GM18951 (cell line): ENCODE data around the gene SGMS1.
"Not testable (repeated sequence)": the region's sequence is repeated elsewhere in the genome, so short reads cannot be mapped to it uniquely, and the experiment has no call there.

Experiments
- POLR2A ChIP-seq: IDR thresholded peaks from 4 replicates; pipeline ENCODE4 v1.6.1; 2011; ENCODE audit warnings: mild to moderate bottlenecking; ENCODE audit not compliant: insufficient read length, insufficient read depth; ENCODE audit errors: extremely low read depth
- in situ Hi-C: fragments of 300-500 bp; cut with MboI; formaldehyde crosslinking; loops from one replicate; pipeline ENCODE4 v1.12.0; 2022; ENCODE audit warnings: low sequenced_read_pairs, mixed read lengths, inconsistent platforms; ENCODE audit not compliant: unreplicated experiment

SGMS1 gene

DNA sequence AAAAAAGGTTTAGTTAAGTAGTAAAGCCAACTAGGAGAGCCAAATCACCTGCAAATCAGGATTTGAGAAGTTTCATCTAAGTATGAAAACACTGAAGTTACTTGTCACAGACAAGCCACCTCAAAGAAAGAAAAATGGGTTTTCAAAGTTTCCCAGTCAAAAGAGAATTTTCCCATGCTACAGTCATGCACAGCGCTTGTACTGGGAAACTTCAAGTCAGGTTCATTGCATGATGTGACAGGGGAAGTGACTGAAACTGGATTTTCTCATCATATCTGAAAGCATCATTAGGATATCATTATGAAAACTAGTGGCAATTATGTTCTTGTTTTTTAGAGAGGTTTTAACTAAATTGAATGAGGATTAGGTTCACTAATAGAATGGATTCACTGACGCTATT lies 167.0 kb downstream of the SGMS1 start:
- no peak for TF ChIP-seq POLR2A
- in situ Hi-C loops, result no loop called here

DNA sequence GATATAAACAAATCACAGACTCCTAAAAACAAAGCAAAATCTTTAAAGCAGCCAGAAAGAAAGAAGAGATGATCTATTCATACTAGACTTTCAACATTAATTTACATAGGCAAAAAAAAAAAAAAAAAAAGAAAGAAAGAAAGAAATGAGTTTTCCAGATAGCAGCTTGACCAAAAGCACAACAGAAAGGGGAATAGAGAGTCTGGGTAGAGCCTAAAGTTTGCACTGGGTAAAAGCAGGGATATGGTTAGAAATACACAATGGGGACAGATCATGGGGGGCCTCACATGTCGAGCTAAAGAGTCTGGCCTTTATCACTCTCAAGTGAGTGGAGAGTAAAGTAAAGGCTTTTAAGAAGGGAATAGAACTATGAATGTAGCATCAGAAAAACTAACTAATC lies 169.8 kb downstream of the SGMS1 start:
- TF ChIP-seq POLR2A, result no peak
- in situ Hi-C loops, result no loop called here

DNA sequence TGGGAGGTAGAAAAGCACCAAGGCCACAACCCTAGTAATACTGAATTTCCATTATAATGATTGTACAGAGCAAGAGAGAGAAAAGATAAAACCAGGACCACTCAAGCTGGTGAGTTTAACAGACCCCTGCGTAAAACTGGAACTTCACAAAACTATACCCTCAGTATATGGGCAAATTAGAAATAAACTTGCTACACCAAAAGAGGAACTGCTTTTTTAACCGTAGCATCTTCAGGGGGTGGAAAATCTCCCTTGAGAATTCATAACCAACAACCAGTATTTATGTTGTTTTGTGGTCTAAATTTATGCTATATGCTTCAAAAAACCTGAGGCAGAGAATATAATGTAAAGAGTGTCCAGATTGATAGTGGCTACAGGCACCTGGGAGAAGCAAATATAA lies 171.2 kb downstream of the SGMS1 start:
- no peak for TF ChIP-seq POLR2A
- in situ Hi-C loops, result no loop called here

DNA sequence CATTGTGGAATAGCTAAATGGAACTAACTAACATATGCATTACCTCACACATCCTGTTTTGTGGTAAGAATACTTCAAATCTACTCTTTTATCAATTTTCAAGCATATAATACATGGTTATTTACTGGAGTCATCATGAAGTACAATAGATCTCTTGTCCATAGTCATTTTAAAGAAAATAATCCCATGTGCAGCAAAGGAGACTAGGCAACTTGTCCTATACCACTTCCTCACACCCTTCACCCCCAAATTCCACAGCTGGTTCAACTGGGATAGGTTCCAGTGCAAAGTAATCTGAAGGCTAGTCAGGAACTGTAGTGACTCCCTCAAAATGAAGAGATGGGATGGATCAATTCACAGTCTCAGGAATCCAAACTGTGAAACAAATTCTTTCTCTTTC lies 176.1 kb downstream of the SGMS1 start:
- TF ChIP-seq POLR2A, result no peak
- in situ Hi-C loops, result no loop called here

DNA sequence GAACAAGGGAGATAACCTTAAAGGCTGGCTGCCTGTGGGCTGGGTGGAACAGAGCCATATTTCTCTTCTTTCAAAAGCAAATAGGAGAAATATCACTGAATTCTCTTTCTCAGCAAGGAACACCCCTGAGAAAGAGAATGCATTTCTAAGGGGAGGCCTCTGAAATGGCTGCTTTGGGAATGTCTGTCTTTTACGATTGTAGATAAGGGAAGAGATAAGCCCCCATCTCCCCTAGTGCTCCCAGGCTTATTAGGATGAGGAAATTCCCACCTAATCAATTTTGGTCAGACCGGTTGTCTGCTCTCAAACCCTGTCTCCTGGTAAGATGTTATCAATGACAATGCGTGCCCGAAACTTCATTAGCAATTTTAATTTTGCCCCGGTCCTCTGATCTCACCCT lies 178.0 kb downstream of the SGMS1 start:
- in situ Hi-C loops, result not testable (repeated sequence)

DNA sequence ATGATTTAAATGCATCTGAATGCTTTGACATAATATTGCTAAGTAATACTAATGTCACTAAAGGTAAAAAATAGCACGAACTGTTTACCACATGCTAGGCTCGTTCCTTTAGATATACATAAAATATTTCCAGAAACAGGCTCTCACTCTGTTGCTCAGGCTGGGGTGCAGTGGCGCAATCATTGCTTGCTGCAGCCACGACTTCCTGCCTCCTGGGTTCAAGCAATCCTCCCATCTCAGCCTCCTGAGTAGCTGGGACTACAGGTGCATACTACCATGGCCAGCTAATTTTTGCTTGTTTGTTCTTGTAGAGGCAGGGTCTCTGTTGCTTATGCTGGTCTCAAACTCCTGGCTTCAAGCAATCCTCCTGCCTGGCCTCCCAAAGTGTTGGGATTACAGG lies 183.3 kb downstream of the SGMS1 start:
- TF ChIP-seq POLR2A, result no peak
- in situ Hi-C loops, result no loop called here

- in situ Hi-C loops, result no loop called here
- no peak for TF ChIP-seq POLR2A
Measured at GRCh38 chr10:50439806-50440205, 183.9 kb downstream of the SGMS1 start.

GRCh38 chr10:50439187-50439586 lies 184.6 kb downstream of the SGMS1 start:
- in situ Hi-C loops, result no loop called here
- no peak for TF ChIP-seq POLR2A

DNA sequence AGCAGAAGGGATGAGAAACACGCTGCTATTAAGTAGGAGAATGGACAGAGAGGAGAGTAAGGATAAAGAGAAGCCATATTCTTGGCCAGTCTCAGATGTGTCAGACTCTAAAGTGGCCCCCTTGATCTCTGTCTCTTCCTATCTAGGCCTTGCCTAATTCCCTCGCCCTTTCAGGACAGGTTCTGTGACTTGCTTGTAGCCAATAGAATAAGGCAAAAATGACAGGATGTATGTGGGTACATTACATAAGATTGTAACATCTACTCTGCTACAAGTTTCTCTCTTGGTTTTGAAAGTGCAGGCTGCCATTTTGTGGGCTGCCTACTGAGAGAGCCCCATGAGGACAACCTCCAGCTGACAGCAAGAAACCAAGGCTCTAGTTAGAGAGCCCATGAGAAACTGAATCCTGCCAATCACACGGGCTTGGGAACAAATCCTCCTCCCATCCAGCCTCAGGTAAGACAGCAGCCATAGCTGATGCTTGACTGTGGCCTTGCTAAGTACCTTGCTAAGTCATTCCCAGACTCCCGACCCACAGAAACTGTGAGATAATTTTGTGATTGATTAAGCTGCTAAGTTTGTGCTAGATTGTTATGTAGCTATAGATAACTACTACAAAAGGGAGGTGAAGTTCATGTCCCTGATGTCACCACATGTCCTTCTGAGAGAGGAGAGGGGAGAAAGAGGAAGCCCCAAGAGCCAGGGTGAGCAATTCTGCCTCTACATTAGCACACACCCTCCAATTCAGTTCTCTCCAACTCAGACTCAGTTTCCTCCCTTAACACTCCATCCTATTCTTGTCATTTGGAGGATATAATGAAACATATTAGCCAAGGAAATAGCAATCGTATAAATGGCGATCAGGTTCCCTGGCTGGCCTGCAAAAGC lies 185.5 kb downstream of the SGMS1 start:
- in situ Hi-C loops, result no loop called here
- no peak for TF ChIP-seq POLR2A

GRCh38 chr10:50437248-50437647 lies 186.5 kb downstream of the SGMS1 start:
- in situ Hi-C loops, result no loop called here
- no peak for TF ChIP-seq POLR2A

- in situ Hi-C loops, result no loop called here
- no peak for TF ChIP-seq POLR2A
Measured at GRCh38 chr10:50436805-50437204, 187.0 kb downstream of the SGMS1 start.

DNA sequence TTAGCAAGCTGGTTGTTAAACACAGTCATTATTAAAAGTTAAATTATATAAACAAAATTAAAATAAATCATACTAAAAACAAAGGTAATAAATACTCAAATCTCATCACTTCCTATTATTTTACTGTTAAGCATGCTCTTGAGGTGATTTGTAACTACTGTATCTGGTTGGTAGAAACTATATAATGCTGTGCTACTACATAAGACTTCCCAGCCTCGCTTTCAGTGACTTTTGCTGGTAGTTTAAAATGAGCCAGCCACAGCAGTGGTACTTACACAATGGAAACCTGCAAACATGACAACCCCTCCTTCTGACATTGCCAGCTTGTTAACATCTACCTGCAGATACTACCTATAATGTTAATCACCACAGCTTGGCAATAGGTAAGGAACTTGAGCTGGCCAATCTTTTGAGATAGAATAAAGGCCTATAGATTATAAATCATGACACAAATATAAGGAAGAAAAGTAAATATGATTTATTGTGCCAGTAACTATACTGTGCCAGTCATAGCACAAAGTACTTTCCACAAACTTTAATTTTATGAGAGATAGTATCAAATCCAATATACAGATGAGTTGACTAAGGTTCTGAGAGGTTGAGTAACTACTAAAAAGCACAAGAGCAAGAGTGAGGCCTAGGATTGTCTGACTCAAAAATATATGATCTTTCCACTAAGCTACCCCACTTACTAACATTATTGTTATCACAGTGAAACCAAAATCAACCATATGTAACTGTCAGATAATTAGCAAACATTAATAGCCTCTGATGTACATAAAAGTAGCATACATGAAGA lies 191.3 kb downstream of the SGMS1 start:
- no peak for TF ChIP-seq POLR2A
- in situ Hi-C loops, result no loop called here

DNA sequence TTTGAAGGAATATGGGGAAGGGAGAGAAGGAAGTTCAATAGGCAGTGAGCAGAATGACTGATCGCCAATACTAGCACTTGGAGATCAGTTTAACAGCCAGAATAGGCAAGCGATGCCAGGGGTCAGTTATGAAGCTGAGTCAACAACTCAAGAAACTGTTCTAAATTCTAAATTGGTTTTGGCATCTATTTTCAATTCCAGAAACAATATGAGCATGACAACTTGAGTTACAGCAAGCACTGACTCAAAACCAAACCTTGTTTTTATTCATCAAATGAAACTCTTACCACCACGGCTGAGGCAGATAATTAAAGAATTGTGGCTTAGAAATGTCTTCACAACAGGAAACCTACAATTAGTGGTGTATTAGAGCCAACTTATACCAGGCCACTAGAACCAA lies 192.0 kb downstream of the SGMS1 start:
- TF ChIP-seq POLR2A, result no peak
- in situ Hi-C loops, result no loop called here

GRCh38 chr10:50431133-50431532 lies 192.6 kb downstream of the SGMS1 start:
- TF ChIP-seq POLR2A, result no peak
- in situ Hi-C loops, result no loop called here
